ENCODE measurements around the gene TMEM161A.
"Not testable (repeated sequence)": the region's sequence is repeated elsewhere in the genome, so short reads cannot be mapped to it uniquely, and the experiment has no call there.

DNA sequence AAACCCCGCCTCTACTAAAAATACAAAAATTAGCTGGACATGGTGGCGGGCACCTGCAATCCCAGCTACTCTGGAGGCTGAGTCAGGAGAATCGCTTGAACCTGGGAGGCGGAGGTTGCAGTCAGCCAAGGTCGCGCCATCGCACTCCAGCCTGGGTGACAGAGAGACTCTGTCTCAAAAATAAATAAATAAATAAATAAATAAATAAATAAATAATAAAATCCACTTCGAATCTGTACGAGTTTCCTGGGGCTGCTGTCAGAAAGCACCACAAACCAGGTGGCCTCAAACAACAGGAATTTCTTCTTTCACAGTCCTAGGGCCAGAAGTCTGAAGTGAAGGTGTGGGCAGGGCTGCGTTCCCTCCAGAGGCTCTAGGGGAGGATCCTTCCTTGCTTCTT, 35.7 kb downstream of the TMEM161A start:
- TF ChIP-seq, protein P1, sequence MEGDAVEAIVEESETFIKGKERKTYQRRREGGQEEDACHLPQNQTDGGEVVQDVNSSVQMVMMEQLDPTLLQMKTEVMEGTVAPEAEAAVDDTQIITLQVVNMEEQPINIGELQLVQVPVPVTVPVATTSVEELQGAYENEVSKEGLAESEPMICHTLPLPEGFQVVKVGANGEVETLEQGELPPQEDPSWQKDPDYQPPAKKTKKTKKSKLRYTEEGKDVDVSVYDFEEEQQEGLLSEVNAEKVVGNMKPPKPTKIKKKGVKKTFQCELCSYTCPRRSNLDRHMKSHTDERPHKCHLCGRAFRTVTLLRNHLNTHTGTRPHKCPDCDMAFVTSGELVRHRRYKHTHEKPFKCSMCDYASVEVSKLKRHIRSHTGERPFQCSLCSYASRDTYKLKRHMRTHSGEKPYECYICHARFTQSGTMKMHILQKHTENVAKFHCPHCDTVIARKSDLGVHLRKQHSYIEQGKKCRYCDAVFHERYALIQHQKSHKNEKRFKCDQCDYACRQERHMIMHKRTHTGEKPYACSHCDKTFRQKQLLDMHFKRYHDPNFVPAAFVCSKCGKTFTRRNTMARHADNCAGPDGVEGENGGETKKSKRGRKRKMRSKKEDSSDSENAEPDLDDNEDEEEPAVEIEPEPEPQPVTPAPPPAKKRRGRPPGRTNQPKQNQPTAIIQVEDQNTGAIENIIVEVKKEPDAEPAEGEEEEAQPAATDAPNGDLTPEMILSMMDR (IDR thresholded peaks at IDR 0.05): not testable (repeated sequence)
- not testable (repeated sequence) for TF ChIP-seq POLR2A (IDR thresholded peaks at IDR 0.05); POLR2AphosphoS5 (IDR thresholded peaks at IDR 0.05; ENCODE audit: insufficient read depth in 1 of 2, low read depth in 1 of 2)
